NCI-H82 (cell line): ENCODE data around the gene OSCP1.
A peak's percentile ranks its signal among the peaks of the same experiment; 100 is the strongest.

Experiments used
- DNase-seq: peaks from one replicate; lab custom pipeline; 2025; lab: John Stamatoyannopoulos, UW

OSCP1 gene

DNA sequence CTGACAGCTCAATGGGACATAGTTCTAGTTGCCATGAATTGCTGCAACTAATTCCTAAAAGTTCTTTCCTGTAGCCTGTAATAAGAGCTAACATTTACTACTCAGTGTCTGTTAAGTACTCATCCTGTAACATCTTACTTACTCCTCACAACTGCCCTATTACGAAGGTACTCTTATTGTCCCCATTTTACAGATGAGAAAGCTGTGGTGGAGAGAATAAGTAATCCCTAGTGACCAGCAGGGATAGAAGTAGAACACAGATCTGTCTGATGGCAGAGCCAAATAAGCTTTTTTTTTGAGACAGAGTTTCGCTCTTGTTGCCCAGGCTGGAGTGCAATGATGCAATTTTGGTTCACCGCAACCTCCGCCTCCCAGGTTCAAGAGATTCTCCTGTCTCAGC, 67.6 kb downstream of the OSCP1 start:
- no peak for DNase-seq

DNA sequence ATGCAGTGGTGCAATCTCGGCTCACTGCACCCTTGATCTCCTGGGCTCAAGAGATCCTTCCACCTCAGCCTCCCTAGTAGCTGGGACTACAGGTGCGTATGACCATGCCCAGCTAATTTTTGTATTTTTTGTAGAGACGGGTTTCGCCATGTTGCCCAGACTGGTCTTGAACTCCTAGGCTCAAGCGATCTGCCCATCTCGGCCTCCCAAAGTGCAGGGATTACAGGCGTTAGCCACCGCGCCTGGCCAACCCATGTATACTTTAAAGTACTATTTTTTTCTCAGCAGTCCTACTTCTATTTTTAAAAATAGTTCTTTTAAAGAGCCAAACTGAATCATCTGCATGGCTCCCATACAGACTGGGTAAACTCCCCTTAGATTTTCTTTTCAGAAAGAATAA, 68.0 kb downstream of the OSCP1 start:
- DNase-seq, result no peak

DNA sequence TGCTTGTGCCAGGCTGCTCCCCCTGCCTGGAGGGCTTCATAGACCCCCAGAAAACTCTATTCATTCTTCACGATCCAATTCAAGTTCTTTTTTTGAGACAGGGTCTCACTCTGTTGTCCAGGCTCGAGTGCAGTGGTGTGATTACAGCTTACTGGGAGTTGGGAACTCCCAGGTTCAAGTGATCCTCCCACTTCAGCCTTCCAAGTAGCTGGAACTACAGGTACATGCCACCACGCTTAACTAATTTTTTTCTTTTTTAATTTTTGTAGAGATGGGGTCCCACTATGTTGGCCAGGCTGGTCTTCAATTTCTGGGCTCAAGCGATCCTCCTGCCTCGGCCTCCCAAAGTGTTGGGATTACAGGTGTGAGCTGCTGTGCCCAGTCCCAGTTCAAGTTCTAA, 68.8 kb downstream of the OSCP1 start:
- no peak for DNase-seq

DNA sequence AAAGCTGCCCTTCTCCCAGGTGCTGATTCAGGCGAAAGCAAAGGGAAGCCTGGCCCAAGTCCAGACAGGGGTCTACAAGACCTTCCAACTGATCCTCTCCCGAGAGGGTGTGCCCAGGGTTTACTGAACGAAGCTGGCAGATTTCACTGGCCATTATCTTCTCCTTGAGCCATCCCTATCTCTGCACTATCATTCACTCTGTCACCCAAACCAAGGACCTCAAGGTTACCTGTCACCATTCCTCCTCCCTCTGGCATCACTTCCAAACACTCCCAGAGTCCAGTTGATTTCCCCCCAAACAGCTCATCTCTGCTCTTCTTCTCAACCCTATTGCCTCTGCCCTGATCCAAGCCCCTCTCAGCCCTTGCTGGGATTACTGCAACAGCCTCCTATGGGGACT, 69.5 kb downstream of the OSCP1 start:
- DNase-seq, result no peak

DNA sequence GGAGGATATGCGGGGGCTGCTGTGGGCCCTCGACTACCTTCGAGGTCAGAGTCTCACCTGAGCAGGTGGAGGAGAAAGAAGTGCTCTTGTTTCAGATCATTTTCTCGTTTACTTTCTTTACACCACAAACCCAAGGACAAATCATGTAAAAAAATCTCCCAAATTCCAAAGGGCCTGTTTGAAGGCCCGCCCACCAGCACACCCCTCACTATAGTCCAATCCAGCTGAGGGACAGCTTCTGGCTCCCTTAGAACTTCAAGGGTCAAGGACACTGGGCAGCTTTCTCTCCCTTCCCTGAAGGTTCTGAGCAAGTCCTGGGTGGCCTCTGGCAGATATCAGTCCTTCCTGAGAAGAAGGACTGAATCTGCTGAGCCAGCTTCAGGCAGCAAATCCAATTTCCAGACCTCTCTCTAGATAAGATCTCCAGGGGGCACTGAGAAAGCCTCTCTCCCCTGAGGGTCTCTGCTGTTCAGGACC, 70.1 kb downstream of the OSCP1 start:
- no peak for DNase-seq

DNA sequence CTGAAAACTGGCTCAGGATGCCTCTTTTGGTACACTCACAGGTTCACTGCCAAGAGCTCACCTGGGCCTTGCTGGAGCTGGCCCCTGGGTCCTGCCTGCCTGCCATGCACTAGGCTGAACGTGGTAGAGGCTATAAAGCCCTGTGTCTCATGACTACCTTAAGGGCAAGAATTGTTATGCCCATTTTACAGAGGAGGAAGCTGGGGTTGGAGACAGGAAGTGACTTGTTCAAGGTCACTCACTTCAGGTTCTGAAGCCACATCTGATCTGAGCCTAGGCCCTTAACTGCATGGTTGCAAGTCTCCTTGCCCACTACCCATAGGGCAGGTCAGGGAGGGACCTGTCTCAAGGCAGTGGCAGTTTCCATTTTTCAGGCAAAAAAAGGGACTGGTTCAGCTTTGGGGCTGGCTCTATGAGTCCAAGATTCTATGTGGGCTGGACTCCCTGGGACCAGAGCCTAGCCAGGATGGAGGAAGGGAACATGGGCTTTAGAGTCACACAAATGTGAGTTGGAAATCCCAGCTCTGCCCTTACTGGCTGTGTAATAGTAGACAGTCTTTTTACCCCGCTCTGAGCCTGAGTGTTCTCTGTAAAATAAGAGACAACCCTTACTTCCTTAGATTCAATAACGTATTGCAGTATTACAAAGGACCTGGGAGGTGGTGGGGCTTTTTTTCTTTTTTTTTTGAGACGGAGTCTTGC, 72.3 kb downstream of the OSCP1 start:
- DNase-seq, result no peak

DNA sequence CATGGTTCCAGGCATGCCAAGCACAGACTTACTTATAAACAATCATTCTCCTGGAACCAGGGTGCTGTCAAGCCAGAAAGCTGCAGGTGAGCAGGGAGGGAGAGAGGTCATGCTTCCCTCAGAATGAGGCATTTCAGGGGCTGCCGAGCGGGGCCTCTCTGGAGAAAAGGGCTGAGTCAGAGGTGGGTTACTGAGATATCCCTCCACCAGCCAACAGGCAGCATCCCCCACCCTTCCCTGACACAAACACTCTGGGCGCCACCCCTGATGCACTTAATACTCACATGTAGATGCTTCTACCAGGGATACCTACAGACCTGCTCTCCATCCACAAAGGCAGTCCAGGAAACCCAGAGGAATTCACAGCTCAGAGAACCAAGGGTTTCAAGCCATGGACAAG, 77.6 kb downstream of the OSCP1 start:
- peak; percentile 16 for DNase-seq

DNA sequence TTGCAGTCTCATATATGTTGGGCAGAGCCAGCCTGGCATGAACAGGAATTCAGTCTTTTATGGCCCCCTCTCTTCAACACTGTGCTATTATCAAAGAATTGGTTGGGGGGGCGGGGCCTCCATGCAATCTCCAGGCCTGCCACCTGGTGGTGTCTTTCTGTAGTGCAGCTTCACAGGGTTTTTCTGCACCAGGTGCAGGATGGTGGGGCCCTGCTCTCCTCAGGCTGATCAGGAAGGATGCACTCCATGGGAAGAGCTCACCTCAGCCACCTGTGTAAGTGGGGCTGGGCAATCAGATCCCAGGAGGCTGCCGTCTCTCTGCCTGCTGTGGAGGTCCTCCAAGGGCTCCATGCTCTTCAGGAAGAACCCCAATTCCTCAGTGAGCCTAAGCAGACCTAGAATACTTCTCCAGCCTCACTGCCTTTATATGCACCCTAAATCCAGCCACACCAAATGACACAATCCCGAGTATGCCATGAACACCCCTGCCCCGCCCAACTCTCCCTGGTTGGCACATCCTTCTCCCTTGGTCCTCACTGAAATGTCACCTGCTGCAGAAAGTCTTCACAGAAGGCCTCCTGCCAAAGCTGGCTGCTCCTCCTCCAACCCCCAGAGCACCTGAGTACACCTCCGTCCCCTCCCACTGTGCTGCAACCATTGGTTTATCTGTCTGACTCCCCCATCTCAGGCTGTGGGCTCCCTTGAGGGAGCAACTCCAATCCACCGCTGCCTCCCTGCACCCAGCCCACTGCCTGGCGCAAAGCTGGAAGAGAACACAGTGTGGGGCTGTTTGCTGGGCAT, 81.0 kb downstream of the OSCP1 start:
- DNase-seq, result peak; percentile 88
